Activated CD8-positive, alpha-beta memory T cell treated with anti-CD3 and anti-CD28 coated beads for 24 hours (primary cell): ENCODE measurements around the gene ITSN1.

Experiments used
- DNase-seq: peaks from one replicate; pipeline ENCODE4 v3.0.0-alpha.2; 2020

Gene ITSN1

GRCh38 chr21:33940881-33941245, 298.6 kb downstream of the ITSN1 start:
- peak; percentile 54 for DNase-seq

GRCh38 chr21:33942426-33942825, 300.1 kb downstream of the ITSN1 start:
- DNase-seq = no peak

- DNase-seq = no peak
These were observed 301.0 kb downstream of the ITSN1 start for GRCh38 chr21:33943293-33943692.

GRCh38 chr21:33944185-33944763, 302.0 kb downstream of the ITSN1 start:
- DNase-seq = no peak

GRCh38 chr21:33945652-33946270, 303.5 kb downstream of the ITSN1 start:
- DNase-seq = peak; percentile 37

GRCh38 chr21:33947451-33948095, 305.3 kb downstream of the ITSN1 start:
- DNase-seq = peak; percentile 86

- peak; percentile 87 for DNase-seq
These were observed 306.0 kb downstream of the ITSN1 start for GRCh38 chr21:33948096-33948950.

GRCh38 chr21:33948951-33949444, 306.7 kb downstream of the ITSN1 start:
- DNase-seq = no peak
